ENCODE data around the gene SKAP2. TPM values are rescaled to one million over a fixed set of nuclear protein-coding genes. Genes with fewer than 3 reads are reported as not detected.

The SKAP2 gene
- total and polyA plus RNA-seq, 2 of the 4 experiments (the other 2 are of a cell fraction): 5.7 to 7.4 TPM

DNA sequence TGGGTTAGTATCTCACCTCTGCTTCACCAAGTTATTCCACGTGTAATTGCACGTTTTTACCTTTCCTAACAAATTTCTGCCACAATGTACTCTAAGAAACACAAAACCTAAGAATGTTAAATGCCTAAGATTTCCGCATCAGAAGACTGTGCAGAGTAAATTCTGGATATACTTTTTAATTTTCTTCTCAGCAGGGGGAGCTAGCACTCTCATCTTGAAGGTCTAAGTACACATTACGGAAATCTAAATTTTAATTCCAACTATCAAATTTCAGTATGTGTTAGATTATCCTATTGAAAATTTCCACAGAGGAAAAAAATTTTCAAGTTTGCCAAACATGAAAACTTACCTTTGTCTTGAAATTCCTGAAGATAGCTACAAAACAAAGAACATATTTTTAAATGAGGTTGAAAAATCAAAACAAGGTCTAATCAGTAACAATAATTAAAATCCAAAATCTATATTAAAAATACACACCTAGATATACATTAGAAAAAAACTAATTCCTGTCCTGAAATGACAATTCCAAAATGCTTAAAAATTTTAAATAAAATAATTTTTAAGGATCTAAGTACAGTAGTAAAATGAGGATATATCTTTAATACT lies 10.5 kb downstream of the SKAP2 start:
- Histone ChIP-seq H3K27ac (ENCODE audit: insufficient read depth, low read length) (no peak overlapping the region), H3K9me3 (ENCODE audit: control insufficient read depth, insufficient read depth, low read length) (no peaks in the 10 kb centered on the region), H2BK15ac (ENCODE audit: low read depth, low read length) (no peak overlapping the region), H3K18ac (ENCODE audit: low read depth, low read length) (no peak overlapping the region), H3K14ac (replicated peaks; ENCODE audit: low read depth, low read length) (no peak overlapping the region), H2AFZ (replicated peaks; ENCODE audit: low read length, poor library complexity) (no peak overlapping the region), H4K91ac (ENCODE audit: insufficient read depth, low read depth, low read length) (no peak overlapping the region), H3K4ac (ENCODE audit: low read depth, low read length) (no peak overlapping the region), H3K23ac (ENCODE audit: low read depth, low read length) (no peak overlapping the region), H3K79me1 (ENCODE audit: low read depth in 1 of 2, low read length in 2 of 2) (peaks cover 5 to 20% of the 10 kb centered on the region in 2 experiments; a peak in 2 of 4 replicates), H3K56ac (ENCODE audit: extremely low read depth, insufficient read depth, low read length) (no peak overlapping the region), H2BK120ac (ENCODE audit: low read depth, low read length) (no peak overlapping the region), H2BK5ac (ENCODE audit: low read depth, low read length, poor library complexity, severe bottlenecking) (no peak overlapping the region), H3K4me1 (ENCODE audit: control insufficient read depth, insufficient read depth, low read length) (no peaks in the 10 kb centered on the region; the same call in 1 of the 2 replicates), H3K36me3 (ENCODE audit: control insufficient read depth, insufficient read depth, low read length) (no peaks in the 10 kb centered on the region), H2BK20ac (ENCODE audit: low read depth, low read length) (no peak overlapping the region), H3K4me3 (ENCODE audit: insufficient read depth, low read depth, low read length) (no peak overlapping the region), H3K4me2 (ENCODE audit: low read depth, low read length) (no peak overlapping the region), H4K20me1 (ENCODE audit: insufficient read depth, low read length) (no peaks in the 10 kb centered on the region), H4K8ac (ENCODE audit: low read depth in 2 of 2, low read length in 2 of 2) (no peak overlapping the region), H3K9ac (ENCODE audit: low read depth, low read length) (no peak overlapping the region), H2AK9ac (replicated peaks; ENCODE audit: low read depth, low read length, poor library complexity) (no peak overlapping the region), H2AK5ac (ENCODE audit: low read depth, low read length) (no peak overlapping the region), H3K27me3 (ENCODE audit: control insufficient read depth, insufficient read depth, low read length) (no peaks in the 10 kb centered on the region), H3K9me1 (ENCODE audit: insufficient read depth, low read length) (no peaks in the 10 kb centered on the region), H4K5ac (ENCODE audit: low read depth, low read length) (no peak overlapping the region)
- in situ Hi-C loops (cut with MboI; ENCODE audit: low sequenced_read_pairs) (loop anchor here (10.0 to 25.0 kb wide), 2 partner anchors 642 to 999 kb away; partner anchors contain the start of genes CBX3 and HNRNPA2B1), intact Hi-C loops (cut with micrococcal nuclease) (loop anchor here (1.0 to 10.0 kb wide), 2 partner anchors 244 to 989 kb away; no protein-coding TSS in a partner anchor), dilution Hi-C loops (cut with HindIII; ENCODE audit: low sequenced_read_pairs, unreplicated experiment) (no loop called here)
- ATAC-seq (ENCODE audit: low read depth): 0 out of 2 replicates have a peak, but pooled peaks have one; percentile 51
- DNase-seq: peak; percentile 75
- WGBS, 2 experiments (ENCODE audit: extremely low coverage in 2 of 2, insufficient read length in 1 of 2): no CpG with 5 or more reads among the region's 4 CpGs
- CTCF ChIA-PET: interaction anchor here (0.6 to 1.4 kb wide), 8 partner anchors 87 to 290 kb away, joined by 3 to 4 read pairs (median 3); partner anchors contain the start of genes HOXA4 and HOXA5
- peak; percentile 70 for TF ChIP-seq RAD21 (IDR thresholded peaks at IDR 0.05; ENCODE audit: low read length)
- TF ChIP-seq, protein P1, sequence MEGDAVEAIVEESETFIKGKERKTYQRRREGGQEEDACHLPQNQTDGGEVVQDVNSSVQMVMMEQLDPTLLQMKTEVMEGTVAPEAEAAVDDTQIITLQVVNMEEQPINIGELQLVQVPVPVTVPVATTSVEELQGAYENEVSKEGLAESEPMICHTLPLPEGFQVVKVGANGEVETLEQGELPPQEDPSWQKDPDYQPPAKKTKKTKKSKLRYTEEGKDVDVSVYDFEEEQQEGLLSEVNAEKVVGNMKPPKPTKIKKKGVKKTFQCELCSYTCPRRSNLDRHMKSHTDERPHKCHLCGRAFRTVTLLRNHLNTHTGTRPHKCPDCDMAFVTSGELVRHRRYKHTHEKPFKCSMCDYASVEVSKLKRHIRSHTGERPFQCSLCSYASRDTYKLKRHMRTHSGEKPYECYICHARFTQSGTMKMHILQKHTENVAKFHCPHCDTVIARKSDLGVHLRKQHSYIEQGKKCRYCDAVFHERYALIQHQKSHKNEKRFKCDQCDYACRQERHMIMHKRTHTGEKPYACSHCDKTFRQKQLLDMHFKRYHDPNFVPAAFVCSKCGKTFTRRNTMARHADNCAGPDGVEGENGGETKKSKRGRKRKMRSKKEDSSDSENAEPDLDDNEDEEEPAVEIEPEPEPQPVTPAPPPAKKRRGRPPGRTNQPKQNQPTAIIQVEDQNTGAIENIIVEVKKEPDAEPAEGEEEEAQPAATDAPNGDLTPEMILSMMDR (conservative IDR thresholded peaks at IDR 0.05; ENCODE audit: low read depth, low read length): peak; percentile 70
- TF ChIP-seq, protein P2, sequence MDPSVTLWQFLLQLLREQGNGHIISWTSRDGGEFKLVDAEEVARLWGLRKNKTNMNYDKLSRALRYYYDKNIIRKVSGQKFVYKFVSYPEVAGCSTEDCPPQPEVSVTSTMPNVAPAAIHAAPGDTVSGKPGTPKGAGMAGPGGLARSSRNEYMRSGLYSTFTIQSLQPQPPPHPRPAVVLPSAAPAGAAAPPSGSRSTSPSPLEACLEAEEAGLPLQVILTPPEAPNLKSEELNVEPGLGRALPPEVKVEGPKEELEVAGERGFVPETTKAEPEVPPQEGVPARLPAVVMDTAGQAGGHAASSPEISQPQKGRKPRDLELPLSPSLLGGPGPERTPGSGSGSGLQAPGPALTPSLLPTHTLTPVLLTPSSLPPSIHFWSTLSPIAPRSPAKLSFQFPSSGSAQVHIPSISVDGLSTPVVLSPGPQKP (IDR thresholded peaks at IDR 0.05; ENCODE audit: borderline replicate concordance, low read depth, low read length): no peak
- TF ChIP-seq SMC3 (IDR thresholded peaks at IDR 0.05; ENCODE audit: low read depth, low read length): peak; percentile 82
- TF ChIP-seq MAFK (IDR thresholded peaks at IDR 0.05; ENCODE audit: low read depth, low read length): no peak
- POLR2A ChIA-PET (ENCODE audit: unreplicated experiment): interaction anchor here (0.6 kb wide), 1 partner anchor 34 kb away, joined by 3 read pairs; no protein-coding TSS in a partner anchor
- no TSS peak for BruUV-seq (replicated peaks)
